Measurements from ENCODE around the gene PPP3CA.

GRCh38 chr4:101141230-101141629, 206.1 kb downstream of the PPP3CA start:
- no peak for TF ChIP-seq CTCF (IDR thresholded peaks at IDR 0.05)
- no peak for TF ChIP-seq EP300 (IDR thresholded peaks at IDR 0.05)

Data from tibial nerve (tissue), 4 donors.